GM12878 (cell line): ENCODE results near the gene GFRA1. TPM values are rescaled to one million over a fixed set of nuclear protein-coding genes. Genes with fewer than 3 reads are reported as not detected.

Experiments
- ATAC-seq: fragments of 200-7000 bp; cut with Tn5 transposase; 3 replicates; pipeline ENCODE4 v1.9.1; 2020; ENCODE audit warnings: mild to moderate bottlenecking, moderate library complexity
- BruUV-seq: library from RNA; stranded (reverse); fragments of 400-500 nt; replicated peaks from 2 replicates; lab custom pipeline; 2021; lab: Mats Ljungman, UMichigan
- CTCF ChIA-PET: fragments of 300-600 bp; sonication (Branson Sonifier 250); formaldehyde crosslinking; extraction: SDS; loops from one replicate; lab custom pipeline; 2021; ENCODE audit warnings: inconsistent platforms; lab: Yijun Ruan, JAX
- POLR2A ChIA-PET: fragments of 350-600 bp; formaldehyde crosslinking; extraction: SDS; loops from one replicate; lab custom pipeline; 2021; ENCODE audit warnings: inconsistent platforms; lab: Charles Lee
- RAD21 ChIA-PET: fragments of 300-600 bp; sonication (Branson Sonifier 250); formaldehyde crosslinking; loops from one replicate; lab custom pipeline; 2023; ENCODE audit warnings: antibody characterized with exemption; ENCODE audit not compliant: unreplicated experiment; lab: Charles Lee
- SMC1A ChIA-PET: fragments of 300-600 bp; sonication (Branson Sonifier 250); formaldehyde crosslinking; loops from one replicate; lab custom pipeline; 2023; ENCODE audit not compliant: unreplicated experiment, uncharacterized antibody; lab: Charles Lee
- DNase-seq: peaks from one replicate; pipeline ENCODE4 v3.0.0-alpha.2; 2011; ENCODE audit warnings: low read depth, low spot score
- FAIRE-seq: peaks from 3 replicates; lab custom pipeline; 2011; peaks lifted over from hg19 to GRCh38; lab: Jason Lieb, UNC
- H2AFZ ChIP-seq: 2 replicates; pipeline ENCODE4 v1.6.0; 2011; ENCODE audit warnings: low read depth, low read length, control low read depth; ENCODE audit not compliant: control insufficient read depth
- H3K27ac ChIP-seq: 2 replicates; pipeline ENCODE4 v1.5.1; 2011; ENCODE audit warnings: control low read depth; ENCODE audit not compliant: control insufficient read depth, insufficient read depth
- H3K27me3 ChIP-seq, 2 experiments: replicated peaks in 1 of 2; 2 replicates each; pipeline versions ENCODE4 v1.6.0 to v1.6.1; 2011; ENCODE audit warnings: low read length in 1 of 2; ENCODE audit not compliant: control insufficient read depth in 2 of 2, insufficient read depth in 2 of 2
- H3K36me3 ChIP-seq, 2 experiments: 2 replicates each; pipeline ENCODE4 v1.5.1; 2011; ENCODE audit warnings: low read length in 1 of 2; ENCODE audit not compliant: control insufficient read depth in 2 of 2, insufficient read depth in 2 of 2
- H3K4me1 ChIP-seq: 2 replicates; pipeline ENCODE4 v1.6.1; 2011; ENCODE audit warnings: mild to moderate bottlenecking, low read length, moderate library complexity, mixed read lengths; ENCODE audit not compliant: control insufficient read depth, insufficient read depth
- H3K4me2 ChIP-seq: 2 replicates; pipeline ENCODE4 v1.6.0; 2011; ENCODE audit warnings: control low read depth; ENCODE audit not compliant: control insufficient read depth, insufficient read depth
- H3K4me3 ChIP-seq: fragments of 200-600 bp; sonication (generic); 2 replicates; pipeline ENCODE4 v1.5.1; 2016
- H3K79me2 ChIP-seq: 2 replicates; pipeline ENCODE4 v1.6.0; 2011; ENCODE audit warnings: low read length; ENCODE audit not compliant: control insufficient read depth, insufficient read depth
- H3K9ac ChIP-seq: 2 replicates; pipeline ENCODE4 v1.8.0; 2011; ENCODE audit warnings: low read length, control low read depth, mixed read lengths; ENCODE audit not compliant: control insufficient read depth, insufficient read depth
- H3K9me3 ChIP-seq: replicated peaks from 3 replicates; pipeline ENCODE4 v1.5.1; 2011; ENCODE audit warnings: mild to moderate bottlenecking, low read length; ENCODE audit not compliant: control insufficient read depth, insufficient read depth
- H4K20me1 ChIP-seq: 2 replicates; pipeline ENCODE4 v1.6.0; 2011; ENCODE audit not compliant: control insufficient read depth, insufficient read depth
- ASH2L ChIP-seq: fragments of 300-600, 200-600 bp; sonication (generic); IDR thresholded peaks from 2 replicates; pipeline ENCODE4 v1.6.1; 2017; ENCODE audit warnings: low read depth, mild to moderate bottlenecking, borderline replicate concordance
- ATF7 ChIP-seq: fragments of 450-650 bp; IDR thresholded peaks from 2 replicates; pipeline ENCODE4 v1.6.1; 2016; ENCODE audit warnings: low read depth, mild to moderate bottlenecking
- BRCA1 ChIP-seq: IDR thresholded peaks from 2 replicates; pipeline ENCODE4 v1.6.1; 2011; ENCODE audit warnings: low read depth, low read length, improper control_type of control experiment
- CBFB ChIP-seq: IDR thresholded peaks from 2 replicates; pipeline ENCODE4 v1.6.1; 2016; ENCODE audit warnings: antibody characterized with exemption, low read depth
- CEBPB ChIP-seq, 2 experiments: fragments of 150-350 bp in 1 of 2; IDR thresholded peaks; 2 replicates each; pipeline ENCODE4 v1.6.1; 2012 to 2014; ENCODE audit warnings: low read depth in 2 of 2, low read length in 2 of 2, borderline replicate concordance in 1 of 2, inconsistent platforms in 1 of 2
- EED ChIP-seq: sonication (generic); IDR thresholded peaks from 2 replicates; pipeline ENCODE4 v1.6.1; 2016; ENCODE audit warnings: antibody characterized with exemption, low read depth
- FOXK2 ChIP-seq: fragments of 450-650 bp; IDR thresholded peaks from 2 replicates; pipeline ENCODE4 v1.6.1; 2017; ENCODE audit warnings: mild to moderate bottlenecking, moderate library complexity
- IKZF1 ChIP-seq: fragments of 450-650 bp; conservative IDR thresholded peaks from 2 replicates; pipeline ENCODE4 v1.6.1; 2017; ENCODE audit warnings: antibody characterized with exemption, mild to moderate bottlenecking
- IKZF2 ChIP-seq, 2 experiments: fragments of 450-650 bp; IDR thresholded peaks; 2 replicates each; pipeline ENCODE4 v1.6.1; 2017; ENCODE audit warnings: mild to moderate bottlenecking in 2 of 2, moderate library complexity in 2 of 2
- IRF4 ChIP-seq: IDR thresholded peaks from 2 replicates; pipeline ENCODE4 v1.6.1; 2011; ENCODE audit warnings: low read depth, low read length
- MEF2B ChIP-seq: fragments of 450-650 bp; IDR thresholded peaks from 2 replicates; pipeline ENCODE4 v1.6.1; 2018; ENCODE audit warnings: mild to moderate bottlenecking, moderate library complexity; ENCODE audit not compliant: partially characterized antibody, poor library complexity, severe bottlenecking
- MLLT1 ChIP-seq: fragments of 450-650 bp; IDR thresholded peaks from 2 replicates; pipeline ENCODE4 v1.6.1; 2016; ENCODE audit warnings: mild to moderate bottlenecking
- NR2C1 ChIP-seq: fragments of 450-650 bp; IDR thresholded peaks from 2 replicates; pipeline ENCODE4 v1.6.1; 2017; ENCODE audit warnings: antibody characterized with exemption, mild to moderate bottlenecking, moderate library complexity
- RELB ChIP-seq: fragments of 450-650 bp; IDR thresholded peaks from 2 replicates; pipeline ENCODE4 v1.6.1; 2017; ENCODE audit warnings: low read depth, mild to moderate bottlenecking, moderate library complexity
- SP1 ChIP-seq: IDR thresholded peaks from one replicate; pipeline ENCODE4 v1.6.1; 2011; ENCODE audit warnings: low read depth, low read length
- SREBF1 ChIP-seq: IDR thresholded peaks from 2 replicates; pipeline ENCODE4 v1.6.1; 2012; ENCODE audit warnings: mild to moderate bottlenecking, low read length
- YY1 ChIP-seq: IDR thresholded peaks from 2 replicates; pipeline ENCODE4 v1.6.1; 2011; ENCODE audit warnings: low read depth, mild to moderate bottlenecking, low read length
- ZBTB40 ChIP-seq: fragments of 450-650 bp; IDR thresholded peaks from 2 replicates; pipeline ENCODE4 v1.6.1; 2016; ENCODE audit warnings: mild to moderate bottlenecking, moderate library complexity, borderline replicate concordance
- WGBS: methylation state at CpG from one replicate; pipeline ENCODE4 v1.1.6; 2016; ENCODE audit warnings: low lambda C conversion rate; ENCODE audit not compliant: insufficient replicate concordance, insufficient coverage; ENCODE audit errors: missing lambda C conversion rate; 5-methylcytosine and 5-hydroxymethylcytosine counted together
- in situ Hi-C: fragments of 300-500 bp; cut with MboI; formaldehyde crosslinking; loops from 9 replicates; pipeline ENCODE4 v1.14.3; 2018; ENCODE audit warnings: mixed read lengths
- intact Hi-C: fragments of 100-400 bp; cut with micrococcal nuclease; formaldehyde crosslinking; loops from one replicate; pipeline ENCODE4 v1.14.2; 2022; ENCODE audit not compliant: unreplicated experiment
- polyA plus RNA-seq, 11 experiments: library from polyadenylated mRNA; depleted of rRNA in 4 of 11; unstranded in 6 of 11; stranded (reverse) in 5 of 11; fragments of >200 nt; fragmentation: Nextera tagmentation in 4 of 11; fragmentation: Illumina TruSeq in 1 of 11; extraction: Ambion mirVana in 4 of 11; extraction: Trizol in 1 of 11; gene quantifications; 1 replicate in 1 of 11; 2 replicates in 10 of 11; pipeline versions ENCODE4 v1.2.1 to v1.2.3, GENCODE V29; 2011 to 2016; ENCODE audit warnings: inconsistent platforms in 2 of 11, missing spikeins in 2 of 11, low read depth in 1 of 11
- total RNA-seq, 4 experiments: library from RNA; depleted of rRNA in 3 of 4; stranded (reverse); fragments of >200 nt in 3 of 4; fragmentation: Illumina TruSeq in 1 of 4; extraction: Trizol in 1 of 4; gene quantifications; 2 replicates each; pipeline versions ENCODE4 v1.2.1 to v1.2.3, GENCODE V29; 2013 to 2021

Gene GFRA1
- total and polyA plus RNA-seq, 10 of the 15 experiments (the other 5 are each of a cell fraction or from before 2014, with no cell fraction given), result 0.05 to 0.19 TPM; not detected in 8

- Histone ChIP-seq H3K9me3 (no peaks in the 10 kb centered on the region), H2AFZ (no peak overlapping the region), H4K20me1 (no peaks in the 10 kb centered on the region), H3K27ac (no peak overlapping the region), H3K4me2 (no peak overlapping the region), H3K36me3 (no peaks in the 10 kb centered on the region), H3K27me3 (no peaks in the 10 kb centered on the region; a peak in 1 of 4 replicates), H3K4me3 (no peak overlapping the region), H3K4me1 (no peaks in the 10 kb centered on the region), H3K9ac (no peak overlapping the region), H3K79me2 (no peaks in the 10 kb centered on the region)
- intact Hi-C loops, result no loop called here
- no peak for DNase-seq
- in situ Hi-C loops, result no loop called here
- RAD21 ChIA-PET, result no interaction called here
- no TSS peak for BruUV-seq
- TF ChIP-seq SREBF1 (no peak), IKZF2 (IDR thresholded peaks at IDR 0.05) (no peak), RELB (no peak), FOXK2 (no peak), NR2C1 (no peak), SP1 (no peak), IRF4 (no peak), ASH2L (no peak), CEBPB (IDR thresholded peaks at IDR 0.05; ENCODE audit: borderline replicate concordance in 1 of 2, low read depth in 2 of 2, low read length in 2 of 2) (no peak), EED (no peak), YY1 (no peak), IKZF1 (no peak), ATF7 (no peak), ZBTB40 (no peak), BRCA1 (no peak), MLLT1 (no peak), MEF2B (no peak), CBFB (no peak)
- FAIRE-seq, result no peak
- POLR2A ChIA-PET, result no interaction called here
- ATAC-seq, result no peak
- SMC1A ChIA-PET, result interaction anchor here (0.7 kb wide), 1 partner anchor 313 kb away, joined by 3 read pairs; no protein-coding TSS in a partner anchor
- CTCF ChIA-PET, result no interaction called here
- WGBS, result 0% methylated on average over 3 of the region's 3 CpGs
Observed at GRCh38 chr10:116082762-116083161, 190.2 kb downstream of the GFRA1 start.
